Stimulated activated CD4-positive, alpha-beta T cell treated with anti-CD3 and anti-CD28 coated beads, Interleukin-12 subunit alpha, Interleukin-12 subunit beta, amount 100 ng/mL, for 48 hours (primary cell): ENCODE measurements around the gene PMAIP1.

ENCODE experiments used
- DNase-seq, 3 donors: peaks; one replicate each; pipeline ENCODE4 v3.0.0-alpha.2; 2020; ENCODE audit warnings: low read depth in 2 of 3, low spot score in 1 of 3

The PMAIP1 gene

DNA sequence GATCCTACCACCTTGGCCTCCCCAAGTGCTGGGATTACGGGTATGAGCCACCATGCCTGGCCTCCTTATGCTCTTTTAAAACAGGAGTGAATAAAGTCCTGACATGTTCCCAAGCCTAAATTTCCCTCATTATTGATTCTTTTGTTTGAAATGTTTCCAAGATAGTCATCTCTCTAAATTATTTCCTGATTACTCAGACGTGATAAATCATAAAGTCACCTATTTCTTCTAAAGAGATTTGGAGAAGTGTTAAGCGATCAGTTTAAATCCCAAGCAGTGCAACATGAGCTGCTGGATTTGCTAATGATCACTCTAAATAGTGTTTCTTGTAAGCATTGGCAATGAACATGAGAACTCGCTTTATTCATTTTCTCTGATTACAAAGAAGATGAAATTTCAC is 51.8 kb downstream of the PMAIP1 start:
- DNase-seq, result no peak

GRCh38 chr18:59952283-59953007 is 52.6 kb downstream of the PMAIP1 start:
- DNase-seq, result no peak
